CD14-positive monocyte (primary cell): ENCODE data around the gene STARD4. TPM values are rescaled to one million over a fixed set of nuclear protein-coding genes. Genes with fewer than 3 reads are reported as not detected.

Source experiments
- DNase-seq, 3 donors: peaks; one replicate each; pipeline ENCODE4 v3.0.0-alpha.2; 2011 to 2022
- H2AFZ ChIP-seq: 2 replicates; pipeline ENCODE4 v1.6.0; 2012; ENCODE audit warnings: mild to moderate bottlenecking, low read depth, low read length, inconsistent platforms; ENCODE audit not compliant: insufficient read depth, poor library complexity, severe bottlenecking
- H3K27ac ChIP-seq, 2 donors: 1 replicate in 1 of 2; 2 replicates in 1 of 2; pipeline ENCODE4 v1.5.1; 2012 to 2013; ENCODE audit warnings: low read length in 2 of 2, control low read depth in 1 of 2, inconsistent platforms in 1 of 2, low read depth in 1 of 2, mild to moderate bottlenecking in 1 of 2
- H3K27me3 ChIP-seq, 2 donors: one replicate each; pipeline versions ENCODE4 v1.6.0 to v1.6.1; 2011 to 2013; ENCODE audit warnings: low read length in 2 of 2; ENCODE audit not compliant: control insufficient read depth in 2 of 2, insufficient read depth in 2 of 2
- H3K36me3 ChIP-seq, 2 donors: replicated peaks in 1 of 2; 1 replicate in 1 of 2; 2 replicates in 1 of 2; pipeline versions ENCODE4 v1.5.1 to v1.6.1; 2012 to 2013; ENCODE audit warnings: low read length in 2 of 2, control low read depth in 1 of 2, inconsistent platforms in 1 of 2, mild to moderate bottlenecking in 1 of 2; ENCODE audit not compliant: insufficient read depth in 2 of 2, control insufficient read depth in 1 of 2
- H3K4me1 ChIP-seq, 2 donors: 1 replicate in 1 of 2; 2 replicates in 1 of 2; pipeline versions ENCODE4 v1.5.1 to v1.6.1; 2012 to 2013; ENCODE audit warnings: low read length in 2 of 2, control low read depth in 1 of 2, inconsistent platforms in 1 of 2, mild to moderate bottlenecking in 1 of 2, moderate library complexity in 1 of 2; ENCODE audit not compliant: insufficient read depth in 2 of 2, control insufficient read depth in 1 of 2
- H3K4me2 ChIP-seq: replicated peaks from 2 replicates; pipeline ENCODE3; 2012; ENCODE audit warnings: low read length, moderate library complexity, mild to moderate bottlenecking; ENCODE audit not compliant: poor library complexity, severe bottlenecking; ENCODE audit errors: extremely low read depth
- H3K4me3 ChIP-seq, 3 experiments: fragments of 200-600 bp in 1 of 3; sonication (generic) in 1 of 3; replicated peaks in 1 of 3; 1 replicate in 2 of 3; 2 replicates in 1 of 3; pipeline ENCODE4 v1.5.1; 2011 to 2013; ENCODE audit warnings: low read length in 3 of 3, mild to moderate bottlenecking in 3 of 3, control low read depth in 2 of 3, low read depth in 2 of 3, inconsistent platforms in 1 of 3, moderate library complexity in 1 of 3
- H3K79me2 ChIP-seq: 2 replicates; pipeline ENCODE4 v1.6.0; 2012; ENCODE audit warnings: mild to moderate bottlenecking, control low read depth, inconsistent platforms, low read length, moderate library complexity; ENCODE audit not compliant: insufficient read depth
- H3K9ac ChIP-seq: 2 replicates; pipeline ENCODE4 v1.6.0; 2017; ENCODE audit warnings: low read length, mild to moderate bottlenecking; ENCODE audit not compliant: insufficient read depth, poor library complexity, severe bottlenecking
- H3K9me3 ChIP-seq, 2 donors: replicated peaks in 1 of 2; 1 replicate in 1 of 2; 2 replicates in 1 of 2; pipeline versions ENCODE4 v1.5.1 to v1.6.1; 2012 to 2013; ENCODE audit warnings: low read length in 2 of 2, control low read depth in 1 of 2; ENCODE audit not compliant: control insufficient read depth in 1 of 2, insufficient read depth in 1 of 2
- H4K20me1 ChIP-seq: 2 replicates; pipeline ENCODE4 v1.6.0; 2012; ENCODE audit warnings: mild to moderate bottlenecking, low read length, control low read depth, moderate library complexity; ENCODE audit not compliant: insufficient read depth
- H3K27ac Mint-ChIP-seq, 7 donors: one replicate each; pipeline ENCODE4 v1.8.0; 2020; ENCODE audit warnings: mild to moderate bottlenecking in 7 of 7, mixed read lengths in 7 of 7, moderate library complexity in 6 of 7, inconsistent platforms in 2 of 7
- H3K27me3 Mint-ChIP-seq, 3 donors: one replicate each; pipeline ENCODE4 v1.8.0; 2021 to 2022; ENCODE audit warnings: low read depth in 3 of 3, mild to moderate bottlenecking in 3 of 3, mixed read lengths in 3 of 3, moderate library complexity in 3 of 3, inconsistent platforms in 1 of 3
- H3K36me3 Mint-ChIP-seq, 2 donors: one replicate each; pipeline ENCODE4 v1.8.0; 2020; ENCODE audit warnings: mixed read lengths in 2 of 2, inconsistent platforms in 1 of 2, mild to moderate bottlenecking in 1 of 2
- H3K4me1 Mint-ChIP-seq: one replicate; pipeline ENCODE4 v1.8.0; 2020; ENCODE audit warnings: mild to moderate bottlenecking, mixed read lengths
- H3K4me3 Mint-ChIP-seq, 2 donors: one replicate each; pipeline ENCODE4 v1.8.0; 2020; ENCODE audit warnings: mild to moderate bottlenecking in 2 of 2, mixed read lengths in 2 of 2, moderate library complexity in 1 of 2
- H3K9me3 Mint-ChIP-seq, 7 donors: one replicate each; pipeline ENCODE4 v1.8.0; 2020 to 2022; ENCODE audit warnings: mixed read lengths in 7 of 7, mild to moderate bottlenecking in 6 of 7, moderate library complexity in 6 of 7, inconsistent platforms in 2 of 7
- WGBS: methylation state at CpG from one replicate; pipeline ENCODE4 v1.1.5; 2013; ENCODE audit warnings: missing lambda C conversion rate; ENCODE audit not compliant: insufficient coverage; 5-methylcytosine and 5-hydroxymethylcytosine counted together
- intact Hi-C, 2 donors: fragments of 100-400 bp; cut with micrococcal nuclease; formaldehyde crosslinking; loops; one replicate each; pipeline versions ENCODE4 v1.15.0 to v1.15.1; 2023
- polyA plus RNA-seq, 3 donors: library from polyadenylated mRNA; depleted of rRNA in 1 of 3; unstranded in 2 of 3; stranded (reverse) in 1 of 3; fragments of 300-500 nt in 2 of 3; fragments of >200 nt in 1 of 3; fragmentation: Illumina TruSeq in 2 of 3; gene quantifications; 1 replicate in 2 of 3; 2 replicates in 1 of 3; pipeline ENCODE4 v1.2.3, GENCODE V29; 2012 to 2021
- TF ChIP-seq, protein P1 (sequence below): fragments of 200-600 bp; IDR thresholded peaks from one replicate; pipeline ENCODE4 v1.8.0; 2022; ENCODE audit warnings: antibody characterized with exemption, mild to moderate bottlenecking

Gene STARD4
- polyA plus RNA-seq, 3 donors: 6.4 to 7.7 (median 6.7) TPM

DNA sequence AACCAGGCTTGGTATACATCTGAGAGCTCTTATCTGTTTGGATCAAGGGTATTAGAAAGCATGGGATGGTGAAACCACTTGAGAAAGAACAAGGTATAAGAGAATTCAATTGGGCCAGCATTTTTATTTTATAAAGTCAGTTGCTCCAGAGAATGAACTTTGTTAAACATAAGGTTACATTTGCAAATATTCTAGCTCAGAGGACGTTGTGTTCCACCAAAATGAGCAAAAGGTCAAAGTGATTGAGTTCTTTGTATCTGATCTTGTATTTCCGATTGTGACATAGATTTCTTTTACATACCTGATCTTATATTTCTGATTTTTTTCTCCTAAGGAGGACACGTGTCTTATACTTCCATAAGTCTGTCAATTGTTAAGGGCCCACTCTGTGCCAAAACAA is 8.6 kb upstream of the STARD4 start:
- Mint-ChIP-seq H3K27ac (no peak overlapping the region), H3K4me1 (no peaks in the 10 kb centered on the region), H3K36me3 (no peaks in the 10 kb centered on the region), H3K4me3 (no peak overlapping the region), H3K9me3 (no peaks in the 10 kb centered on the region), H3K27me3 (peaks cover 1 to 3% (median 2%) of the 10 kb centered on the region in 3 donors)
- Histone ChIP-seq H2AFZ (no peak overlapping the region), H3K27ac (no peak overlapping the region), H3K9ac (no peak overlapping the region), H3K9me3 (no peaks in the 10 kb centered on the region), H3K36me3 (no peaks in the 10 kb centered on the region), H3K4me1 (no peaks in the 10 kb centered on the region), H3K27me3 (no peaks in the 10 kb centered on the region), H3K4me3 (no peak overlapping the region), H3K79me2 (no peaks in the 10 kb centered on the region), H3K4me2 (no peak overlapping the region), H4K20me1 (no peaks in the 10 kb centered on the region)
- TF ChIP-seq, protein P1, sequence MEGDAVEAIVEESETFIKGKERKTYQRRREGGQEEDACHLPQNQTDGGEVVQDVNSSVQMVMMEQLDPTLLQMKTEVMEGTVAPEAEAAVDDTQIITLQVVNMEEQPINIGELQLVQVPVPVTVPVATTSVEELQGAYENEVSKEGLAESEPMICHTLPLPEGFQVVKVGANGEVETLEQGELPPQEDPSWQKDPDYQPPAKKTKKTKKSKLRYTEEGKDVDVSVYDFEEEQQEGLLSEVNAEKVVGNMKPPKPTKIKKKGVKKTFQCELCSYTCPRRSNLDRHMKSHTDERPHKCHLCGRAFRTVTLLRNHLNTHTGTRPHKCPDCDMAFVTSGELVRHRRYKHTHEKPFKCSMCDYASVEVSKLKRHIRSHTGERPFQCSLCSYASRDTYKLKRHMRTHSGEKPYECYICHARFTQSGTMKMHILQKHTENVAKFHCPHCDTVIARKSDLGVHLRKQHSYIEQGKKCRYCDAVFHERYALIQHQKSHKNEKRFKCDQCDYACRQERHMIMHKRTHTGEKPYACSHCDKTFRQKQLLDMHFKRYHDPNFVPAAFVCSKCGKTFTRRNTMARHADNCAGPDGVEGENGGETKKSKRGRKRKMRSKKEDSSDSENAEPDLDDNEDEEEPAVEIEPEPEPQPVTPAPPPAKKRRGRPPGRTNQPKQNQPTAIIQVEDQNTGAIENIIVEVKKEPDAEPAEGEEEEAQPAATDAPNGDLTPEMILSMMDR: no peak
- no peak for DNase-seq
- 100% methylated on average over 1 of the region's 3 CpGs for WGBS
- intact Hi-C loops: no loop called here

DNA sequence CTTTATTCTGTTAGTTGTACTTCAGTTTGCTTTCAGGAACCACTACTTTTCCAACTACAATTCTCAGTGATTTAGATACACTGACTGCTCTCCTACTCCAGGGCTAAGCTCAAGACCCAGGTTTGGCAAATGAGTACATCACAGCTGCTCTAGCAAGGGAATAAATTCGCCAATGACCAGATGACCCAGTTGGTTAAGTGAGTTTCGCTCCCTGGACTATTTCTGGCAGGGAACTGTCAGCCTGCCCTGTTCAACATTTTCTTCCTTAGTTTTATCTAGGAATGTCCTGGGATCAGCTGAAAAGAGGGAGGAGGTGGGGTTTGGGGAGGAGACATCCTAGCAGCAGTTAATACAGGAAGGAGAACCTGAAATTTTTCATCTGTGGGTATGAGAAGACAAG is 6.4 kb upstream of the STARD4 start:
- Histone ChIP-seq H3K4me1 (no peaks in the 10 kb centered on the region), H2AFZ (no peak overlapping the region), H3K27me3 (no peaks in the 10 kb centered on the region), H4K20me1 (no peaks in the 10 kb centered on the region), H3K9me3 (no peaks in the 10 kb centered on the region), H3K9ac (no peak overlapping the region), H3K4me3 (no peak overlapping the region), H3K36me3 (no peaks in the 10 kb centered on the region), H3K4me2 (no peak overlapping the region), H3K27ac (no peak overlapping the region), H3K79me2 (no peaks in the 10 kb centered on the region)
- no peaks in the 10 kb centered on the region for H3K4me1 Mint-ChIP-seq
- no peak for DNase-seq
- no peak overlapping the region for H3K4me3 Mint-ChIP-seq
- TF ChIP-seq, protein P1: no peak
- 94% methylated on average over 2 of the region's 2 CpGs for WGBS
- H3K27me3 Mint-ChIP-seq: peaks cover 0 to 3% (median 1%) of the 10 kb centered on the region in 3 donors
- no peaks in the 10 kb centered on the region for H3K36me3 Mint-ChIP-seq
- H3K9me3 Mint-ChIP-seq: no peaks in the 10 kb centered on the region
- H3K27ac Mint-ChIP-seq: no peak overlapping the region
- intact Hi-C loops: no loop called here
